Stimulated activated CD4-positive, alpha-beta T cell treated with anti-CD3 and anti-CD28 coated beads, Interleukin-1b, Interleukin-23, amount 100 ng/mL, for 48 hours (primary cell): Measurements from ENCODE around the gene ARHGEF17.
A peak's percentile ranks its signal among the peaks of the same experiment; 100 is the strongest.

Source experiments
- DNase-seq: peaks from one replicate; pipeline ENCODE4 v3.0.0-alpha.2; 2020

ARHGEF17 gene

GRCh38 chr11:73384531-73384871 is 76.4 kb downstream of the ARHGEF17 start:
- no peak for DNase-seq

- DNase-seq, result no peak
Measured at GRCh38 chr11:73384872-73385689, 77.0 kb downstream of the ARHGEF17 start.

DNA sequence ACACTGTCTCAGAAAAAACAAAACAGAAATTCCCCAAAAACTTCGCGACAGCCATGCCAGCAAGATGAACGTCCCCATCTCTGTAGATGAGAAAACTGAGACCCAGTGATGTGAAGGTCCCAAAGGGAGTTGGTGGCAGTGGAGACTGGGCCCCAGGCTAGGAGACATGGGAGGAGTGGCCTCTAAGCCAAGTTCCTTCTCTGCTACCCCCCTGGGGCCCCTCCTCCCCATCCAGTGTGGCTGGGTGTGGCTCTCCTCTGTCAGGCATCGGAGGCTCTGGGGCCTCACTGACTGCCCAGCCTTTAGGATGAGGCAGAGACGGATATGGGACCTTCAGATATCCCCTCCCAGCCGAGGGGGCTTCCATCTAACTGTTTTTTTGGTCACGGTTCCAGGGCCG is 77.9 kb downstream of the ARHGEF17 start:
- DNase-seq, result no peak

GRCh38 chr11:73386546-73386945 is 78.5 kb downstream of the ARHGEF17 start:
- no peak for DNase-seq

- no peak for DNase-seq
Measured at GRCh38 chr11:73387594-73388264, 79.7 kb downstream of the ARHGEF17 start.

DNA sequence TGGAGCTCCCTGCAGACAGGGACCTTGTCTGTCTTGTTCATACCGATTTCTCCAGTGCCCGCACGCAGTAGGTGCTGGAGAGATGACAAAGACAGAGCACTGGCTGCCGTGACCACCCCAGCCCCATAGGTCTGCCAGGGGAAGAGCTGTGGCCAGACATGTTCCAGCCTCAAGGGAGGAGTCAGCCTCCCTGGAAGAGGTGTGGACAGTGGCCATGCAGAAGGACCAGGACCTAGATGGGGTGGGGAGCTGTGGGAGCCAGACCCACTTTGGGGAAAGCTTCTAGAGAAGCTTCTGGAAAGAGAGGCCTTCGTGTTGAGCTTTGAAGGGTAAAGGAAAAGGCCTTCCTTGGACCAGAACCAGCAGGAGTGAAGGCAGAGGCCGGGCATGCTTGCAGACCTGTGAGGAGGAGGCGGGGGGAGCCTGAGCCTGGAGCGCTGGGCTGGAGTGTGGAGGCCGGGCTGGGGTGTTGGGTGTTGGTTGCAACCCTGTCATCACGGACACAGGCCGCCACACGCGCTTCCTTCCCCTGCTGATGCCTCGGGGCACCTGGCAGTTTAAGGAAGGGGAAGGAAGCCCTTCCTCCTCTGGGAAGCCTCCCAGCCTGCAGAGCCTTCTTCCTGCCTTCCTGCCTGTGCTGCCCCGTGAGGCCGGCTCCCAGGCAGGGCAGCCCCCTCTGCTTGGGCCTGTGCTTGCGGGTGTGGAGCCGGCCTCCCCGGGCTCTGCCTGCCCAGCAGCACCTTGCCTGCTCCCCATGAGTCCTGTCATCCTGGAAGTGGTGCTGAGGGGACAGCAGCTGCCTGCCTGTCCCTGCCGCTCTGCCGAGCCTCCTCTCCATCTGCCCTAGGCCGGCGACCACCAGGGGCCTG is 80.4 kb downstream of the ARHGEF17 start:
- no peak for DNase-seq

- DNase-seq, result no peak
Measured at GRCh38 chr11:73389134-73389525, 81.1 kb downstream of the ARHGEF17 start.

DNA sequence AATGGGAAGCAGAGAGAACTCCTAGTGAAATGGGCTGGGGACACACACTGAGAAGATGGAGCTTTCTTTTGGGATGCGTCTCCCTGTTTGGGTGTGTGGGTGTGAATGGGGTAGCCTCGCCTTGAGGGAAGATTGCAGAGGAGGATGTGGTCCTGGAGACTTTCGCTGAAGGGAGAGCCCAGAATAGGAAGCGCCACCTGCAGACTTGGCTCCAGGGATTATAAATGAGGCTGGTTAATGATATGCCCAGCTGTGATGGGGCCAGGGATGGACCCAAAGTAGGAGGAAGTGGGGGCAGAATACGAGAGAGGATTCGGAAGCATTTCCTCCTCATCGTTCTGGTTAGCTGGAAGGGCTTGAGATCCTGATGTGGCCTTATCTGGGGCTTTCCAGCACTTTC is 81.8 kb downstream of the ARHGEF17 start:
- no peak for DNase-seq

GRCh38 chr11:73390601-73391565 is 82.8 kb downstream of the ARHGEF17 start:
- DNase-seq, result no peak

DNA sequence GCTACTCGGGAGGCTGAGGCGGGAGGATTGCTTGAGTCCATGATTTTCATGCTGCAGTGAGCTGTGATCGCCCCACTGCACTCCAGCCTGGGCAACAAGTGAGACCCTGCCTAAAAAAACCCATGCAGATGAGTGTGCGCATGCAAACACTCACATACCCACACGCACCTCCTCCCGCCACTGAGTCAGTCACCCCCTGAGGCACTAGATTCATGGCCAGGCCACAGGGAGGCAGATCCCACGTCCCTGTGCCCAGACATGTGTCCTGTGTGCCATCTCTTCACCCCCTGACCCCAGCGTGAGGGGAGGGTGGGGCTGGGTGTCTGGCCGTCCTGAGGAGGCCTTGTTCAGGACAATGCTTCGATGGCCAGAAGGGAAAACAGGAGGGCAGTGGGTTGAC is 83.6 kb downstream of the ARHGEF17 start:
- no peak for DNase-seq

DNA sequence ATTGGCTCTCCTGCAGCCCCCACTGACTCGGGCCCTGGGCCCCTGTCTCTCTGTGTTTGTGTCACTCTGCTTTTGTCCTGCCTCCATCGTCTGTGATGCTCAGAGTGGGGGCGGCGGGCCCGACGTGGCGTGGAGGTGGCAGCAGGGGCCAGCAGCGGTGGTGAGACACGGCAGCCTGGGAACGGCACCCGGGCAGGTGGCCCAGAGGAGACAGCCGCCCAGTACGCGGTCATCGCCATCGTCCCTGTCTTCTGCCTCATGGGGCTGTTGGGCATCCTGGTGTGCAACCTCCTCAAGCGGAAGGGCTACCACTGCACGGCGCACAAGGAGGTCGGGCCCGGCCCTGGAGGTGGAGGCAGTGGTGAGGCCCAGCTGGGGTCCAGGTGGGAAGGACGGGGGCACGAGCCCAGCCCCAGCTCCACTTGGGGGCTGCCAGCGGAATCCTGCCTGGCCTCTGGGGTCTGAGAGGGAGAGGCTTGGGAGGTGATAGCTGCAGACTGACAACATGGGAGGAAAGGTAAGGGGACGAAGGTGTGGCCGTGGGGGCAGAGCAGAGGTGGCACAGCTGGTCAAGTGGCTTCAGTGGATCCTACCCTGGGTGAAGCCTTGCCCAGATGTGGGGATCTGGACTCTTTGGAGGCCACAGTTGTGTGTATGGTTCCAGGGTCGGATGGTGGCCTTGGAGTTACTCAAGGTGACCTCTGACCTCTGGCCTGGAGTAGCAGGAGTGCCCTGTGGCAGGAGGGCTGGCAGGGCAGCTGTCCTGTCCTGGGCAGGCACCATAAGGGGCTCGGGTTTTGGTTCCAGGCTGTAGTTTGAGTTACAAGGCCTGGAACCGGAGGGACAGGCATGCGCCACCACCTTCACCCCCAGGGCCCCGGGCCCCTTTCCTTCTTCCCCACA is 84.3 kb downstream of the ARHGEF17 start:
- no peak for DNase-seq

DNA sequence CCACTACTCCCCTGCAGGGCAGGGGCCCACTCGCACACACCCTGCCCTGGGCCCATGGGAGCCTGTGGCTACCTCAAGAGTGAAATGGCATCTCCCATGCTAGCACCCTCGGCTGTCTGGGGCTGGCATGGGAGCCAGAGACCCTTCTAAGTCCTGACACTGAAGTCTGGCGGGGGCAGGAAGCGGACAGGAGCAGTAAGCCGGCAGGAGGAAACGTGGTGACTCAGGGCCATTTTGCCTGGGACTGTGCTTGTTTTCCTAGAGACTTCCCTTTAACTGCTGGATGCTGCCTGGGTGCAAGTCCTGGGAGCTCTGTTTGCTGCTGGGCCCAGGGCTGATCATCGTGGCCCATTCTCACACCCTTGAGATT is 84.9 kb downstream of the ARHGEF17 start:
- DNase-seq, result no peak

GRCh38 chr11:73393479-73394415 is 85.7 kb downstream of the ARHGEF17 start:
- peak; percentile 59 for DNase-seq

DNA sequence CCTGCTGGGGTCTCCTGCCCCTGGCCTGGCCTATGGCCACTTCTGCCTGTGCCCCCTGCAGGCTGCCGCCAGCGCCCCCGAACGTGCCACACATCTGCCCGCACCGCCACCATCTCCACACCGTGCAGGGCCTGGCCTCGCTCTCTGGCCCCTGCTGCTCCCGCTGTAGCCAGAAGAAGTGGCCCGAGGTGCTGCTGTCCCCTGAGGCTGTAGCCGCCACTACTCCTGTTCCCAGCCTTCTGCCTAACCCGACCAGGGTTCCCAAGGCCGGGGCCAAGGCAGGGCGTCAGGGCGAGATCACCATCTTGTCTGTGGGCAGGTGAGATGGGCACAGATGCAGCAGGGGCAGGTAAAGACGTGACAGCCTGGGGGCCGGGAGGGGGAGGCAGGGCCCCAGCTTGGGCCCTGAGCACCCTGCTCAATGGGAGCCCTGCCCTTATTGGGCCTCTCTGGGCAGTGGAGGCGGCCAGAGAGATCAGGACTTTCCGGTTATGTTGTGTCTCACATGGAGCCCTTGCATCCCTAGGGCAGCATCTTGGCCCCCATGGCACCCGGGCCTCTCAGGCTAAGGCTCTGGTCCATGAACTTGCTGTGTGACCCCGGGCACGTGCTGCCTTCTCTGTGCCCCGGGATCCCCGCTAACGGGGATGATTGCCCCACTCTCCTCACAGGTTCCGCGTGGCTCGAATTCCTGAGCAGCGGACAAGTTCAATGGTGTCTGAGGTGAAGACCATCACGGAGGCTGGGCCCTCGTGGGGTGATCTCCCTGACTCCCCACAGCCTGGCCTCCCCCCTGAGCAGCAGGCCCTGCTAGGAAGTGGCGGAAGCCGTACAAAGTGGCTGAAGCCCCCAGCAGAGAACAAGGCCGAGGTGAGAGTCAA is 86.6 kb downstream of the ARHGEF17 start:
- DNase-seq, result no peak

DNA sequence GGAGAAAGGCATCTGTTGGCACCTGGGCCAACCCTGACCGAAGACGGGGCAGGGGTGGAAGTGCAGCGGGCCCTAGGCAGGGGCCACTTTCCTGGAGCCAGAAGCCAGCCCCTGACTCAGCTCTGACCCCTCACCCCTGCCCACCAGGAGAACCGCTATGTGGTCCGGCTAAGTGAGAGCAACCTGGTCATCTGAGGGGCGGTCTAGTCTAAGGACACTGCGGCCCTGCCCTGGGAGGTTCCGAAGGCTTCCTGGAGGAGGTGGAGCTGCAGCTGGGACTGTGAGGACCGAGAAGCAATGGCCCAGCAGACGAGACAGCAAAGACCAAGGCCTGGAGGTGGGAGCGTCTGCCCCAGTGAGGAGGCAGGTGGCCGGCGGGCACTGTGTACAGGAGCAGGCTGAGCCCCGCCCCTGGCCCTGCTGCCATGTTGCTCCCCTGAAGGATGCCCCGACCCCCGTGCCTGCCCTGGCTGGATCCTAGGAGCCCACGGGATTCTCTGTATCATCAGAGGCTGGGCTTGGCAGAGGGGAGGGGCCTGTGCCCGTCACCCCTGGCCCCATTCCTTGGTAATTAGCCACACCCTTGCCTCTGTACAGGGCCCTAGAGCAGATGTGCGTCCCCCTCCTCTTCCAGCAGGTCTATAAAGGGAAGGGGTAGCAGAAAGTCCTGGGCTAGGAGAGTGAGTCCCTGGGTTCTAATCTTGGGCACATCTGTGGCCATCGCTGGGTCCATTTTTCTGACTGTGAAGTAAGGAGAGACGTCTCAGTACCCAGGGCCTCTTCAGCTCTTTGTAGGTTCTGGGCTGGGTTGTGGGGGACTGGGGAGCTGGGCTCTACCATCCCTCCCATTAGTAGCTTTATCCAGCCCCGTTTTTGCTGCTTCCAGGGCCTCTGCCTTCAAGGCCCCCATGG is 87.5 kb downstream of the ARHGEF17 start:
- DNase-seq, result no peak

DNA sequence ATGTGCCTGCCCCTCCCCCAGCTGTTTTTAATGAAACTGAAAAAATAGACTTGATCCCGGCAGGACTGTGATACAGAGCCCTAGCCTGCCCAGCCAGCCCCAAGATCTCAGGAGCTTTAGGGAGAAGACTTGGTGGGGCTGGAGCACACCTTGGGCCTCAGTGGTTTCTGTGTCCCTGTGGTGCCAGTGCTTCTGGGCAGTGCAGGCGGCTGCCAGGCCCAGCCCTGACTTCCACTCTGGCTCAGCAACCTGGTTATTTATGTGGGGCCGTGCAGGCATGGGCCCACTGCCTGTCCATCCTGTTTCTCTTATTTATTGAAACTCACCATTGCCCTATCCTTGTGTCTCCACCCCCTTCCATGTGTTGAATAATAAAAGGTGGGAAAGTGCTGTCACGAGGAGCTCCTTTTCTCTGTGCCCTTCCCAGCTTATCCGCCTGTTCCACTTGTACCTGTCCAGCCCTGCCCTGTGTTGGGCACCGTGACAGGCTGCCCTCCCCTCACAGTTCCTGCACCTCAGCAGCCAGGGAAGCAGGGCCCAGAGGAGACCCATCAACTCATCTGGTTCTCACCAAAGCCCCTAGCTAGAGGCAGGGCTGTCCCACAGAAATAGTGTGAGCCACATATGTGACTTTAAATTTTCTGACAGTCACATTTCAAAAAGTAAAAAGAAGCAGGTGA is 88.3 kb downstream of the ARHGEF17 start:
- no peak for DNase-seq

GRCh38 chr11:73396985-73397384 is 88.9 kb downstream of the ARHGEF17 start:
- DNase-seq, result no peak
